Parathyroid adenoma (tissue), 2 donors: Measurements from ENCODE around the gene AUTS2.
A peak's percentile ranks its signal among the peaks of the same experiment; 100 is the strongest.

Experiments
- H2AFZ ChIP-seq: fragments of 300-600 bp; sonication (generic); one replicate; pipeline ENCODE4 v1.7.0; 2017; ENCODE audit warnings: antibody characterized with exemption, mild to moderate bottlenecking
- H3K27ac ChIP-seq: fragments of 300-600 bp; sonication (generic); one replicate; pipeline ENCODE4 v1.7.0; 2017
- H3K27me3 ChIP-seq: fragments of 300-600 bp; sonication (generic); one replicate; pipeline ENCODE4 v1.7.0; 2017; ENCODE audit warnings: low read length; ENCODE audit not compliant: control insufficient read depth, insufficient read depth
- H3K36me3 ChIP-seq: fragments of 300-600 bp; sonication (generic); one replicate; pipeline ENCODE4 v1.7.0; 2017; ENCODE audit warnings: low read length; ENCODE audit not compliant: control insufficient read depth, insufficient read depth
- H3K4me1 ChIP-seq: fragments of 300-600 bp; sonication (generic); one replicate; pipeline ENCODE4 v1.7.0; 2017; ENCODE audit warnings: control low read depth
- H3K4me2 ChIP-seq: fragments of 300-600 bp; sonication (generic); one replicate; pipeline ENCODE4 v1.7.0; 2017; ENCODE audit warnings: low read length
- H3K4me3 ChIP-seq: fragments of 300-600 bp; sonication (generic); one replicate; pipeline ENCODE4 v1.7.0; 2017; ENCODE audit warnings: low read depth, low read length
- H3K79me2 ChIP-seq: fragments of 300-600 bp; sonication (generic); one replicate; pipeline ENCODE4 v1.7.0; 2017; ENCODE audit warnings: control low read depth
- H3K9ac ChIP-seq: fragments of 300-600 bp; sonication (generic); one replicate; pipeline ENCODE4 v1.7.0; 2017; ENCODE audit warnings: mild to moderate bottlenecking
- H3K9me3 ChIP-seq: fragments of 300-600 bp; sonication (generic); one replicate; pipeline ENCODE4 v1.7.0; 2017; ENCODE audit warnings: low read length; ENCODE audit not compliant: control insufficient read depth
- TF ChIP-seq, protein P1 (sequence below): fragments of 300-600 bp; sonication (generic); IDR thresholded peaks from one replicate; pipeline ENCODE4 v1.7.0; 2017; ENCODE audit warnings: antibody characterized with exemption, mild to moderate bottlenecking
- donor health status: primary hyperparathyroidism.

AUTS2 gene

DNA sequence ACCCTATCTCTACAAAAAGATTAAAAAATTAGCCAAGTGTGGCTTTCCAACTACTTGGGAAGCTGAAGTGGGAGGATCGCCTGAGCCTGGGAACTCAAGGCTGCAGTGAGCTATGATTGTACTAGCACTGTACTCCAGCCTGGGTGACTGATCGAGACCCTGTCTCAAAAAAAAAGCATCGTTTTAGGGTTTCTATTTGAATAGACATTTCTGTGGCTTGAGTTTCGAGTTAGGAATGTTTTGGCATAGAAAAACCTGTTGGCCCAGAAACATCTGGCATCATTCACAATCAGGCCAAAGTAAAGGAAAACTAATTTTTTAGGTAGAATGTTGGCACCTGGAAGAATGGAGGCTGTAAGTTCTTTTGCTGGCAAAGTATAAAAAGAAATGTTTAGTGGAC, 72.4 kb downstream of the AUTS2 start:
- Histone ChIP-seq H3K79me2 (no peaks in the 10 kb centered on the region), H3K4me3 (no peak overlapping the region), H2AFZ (no peak overlapping the region), H3K36me3 (no peaks in the 10 kb centered on the region), H3K4me2 (no peak overlapping the region), H3K4me1 (no peaks in the 10 kb centered on the region), H3K27ac (no peak overlapping the region), H3K27me3 (no peaks in the 10 kb centered on the region), H3K9me3 (no peaks in the 10 kb centered on the region), H3K9ac (no peak overlapping the region)
- TF ChIP-seq, protein P1, sequence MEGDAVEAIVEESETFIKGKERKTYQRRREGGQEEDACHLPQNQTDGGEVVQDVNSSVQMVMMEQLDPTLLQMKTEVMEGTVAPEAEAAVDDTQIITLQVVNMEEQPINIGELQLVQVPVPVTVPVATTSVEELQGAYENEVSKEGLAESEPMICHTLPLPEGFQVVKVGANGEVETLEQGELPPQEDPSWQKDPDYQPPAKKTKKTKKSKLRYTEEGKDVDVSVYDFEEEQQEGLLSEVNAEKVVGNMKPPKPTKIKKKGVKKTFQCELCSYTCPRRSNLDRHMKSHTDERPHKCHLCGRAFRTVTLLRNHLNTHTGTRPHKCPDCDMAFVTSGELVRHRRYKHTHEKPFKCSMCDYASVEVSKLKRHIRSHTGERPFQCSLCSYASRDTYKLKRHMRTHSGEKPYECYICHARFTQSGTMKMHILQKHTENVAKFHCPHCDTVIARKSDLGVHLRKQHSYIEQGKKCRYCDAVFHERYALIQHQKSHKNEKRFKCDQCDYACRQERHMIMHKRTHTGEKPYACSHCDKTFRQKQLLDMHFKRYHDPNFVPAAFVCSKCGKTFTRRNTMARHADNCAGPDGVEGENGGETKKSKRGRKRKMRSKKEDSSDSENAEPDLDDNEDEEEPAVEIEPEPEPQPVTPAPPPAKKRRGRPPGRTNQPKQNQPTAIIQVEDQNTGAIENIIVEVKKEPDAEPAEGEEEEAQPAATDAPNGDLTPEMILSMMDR, result no peak

GRCh38 chr7:69673074-69673473, 74.8 kb downstream of the AUTS2 start:
- no peaks in the 10 kb centered on the region for H3K79me2 ChIP-seq
- H3K36me3 ChIP-seq, result no peaks in the 10 kb centered on the region
- TF ChIP-seq, protein P1, result no peak
- no peaks in the 10 kb centered on the region for H3K27me3 ChIP-seq
- no peak overlapping the region for H3K4me3 ChIP-seq
- no peaks in the 10 kb centered on the region for H3K4me1 ChIP-seq
- no peak overlapping the region for H3K4me2 ChIP-seq
- H3K9me3 ChIP-seq, result no peaks in the 10 kb centered on the region
- no peak overlapping the region for H3K9ac ChIP-seq
- H3K27ac ChIP-seq, result no peak overlapping the region
- H2AFZ ChIP-seq, result no peak overlapping the region

DNA sequence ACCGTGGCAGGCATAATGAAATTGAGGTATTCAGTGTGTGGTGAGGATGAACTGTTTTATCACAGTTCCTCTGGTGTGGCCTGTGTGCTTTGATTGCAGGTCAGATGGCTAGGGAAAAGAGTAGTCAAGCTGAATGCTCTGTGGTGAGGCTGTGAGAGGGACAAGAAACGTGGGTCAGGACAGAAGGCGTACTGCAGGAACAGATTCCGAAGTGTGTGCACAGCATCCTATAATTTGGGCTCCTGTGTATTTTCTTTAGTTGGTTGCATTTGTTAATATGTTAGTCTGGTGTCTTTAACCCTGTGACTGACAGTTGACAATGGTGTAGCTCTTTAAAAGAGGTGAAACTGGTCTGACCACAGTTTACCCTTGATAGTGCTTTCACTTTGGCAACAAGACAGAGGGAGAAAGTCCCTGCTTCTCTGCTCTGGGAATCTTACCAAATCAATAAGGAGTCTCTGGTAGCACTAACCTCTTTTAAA, 76.5 kb downstream of the AUTS2 start:
- Histone ChIP-seq H3K4me3 (no peak overlapping the region), H3K36me3 (no peaks in the 10 kb centered on the region), H3K4me1 (no peaks in the 10 kb centered on the region), H3K9ac (no peak overlapping the region), H3K4me2 (no peak overlapping the region), H3K27ac (no peak overlapping the region), H3K79me2 (no peaks in the 10 kb centered on the region), H2AFZ (no peak overlapping the region), H3K27me3 (no peaks in the 10 kb centered on the region), H3K9me3 (no peaks in the 10 kb centered on the region)
- TF ChIP-seq, protein P1, result no peak

DNA sequence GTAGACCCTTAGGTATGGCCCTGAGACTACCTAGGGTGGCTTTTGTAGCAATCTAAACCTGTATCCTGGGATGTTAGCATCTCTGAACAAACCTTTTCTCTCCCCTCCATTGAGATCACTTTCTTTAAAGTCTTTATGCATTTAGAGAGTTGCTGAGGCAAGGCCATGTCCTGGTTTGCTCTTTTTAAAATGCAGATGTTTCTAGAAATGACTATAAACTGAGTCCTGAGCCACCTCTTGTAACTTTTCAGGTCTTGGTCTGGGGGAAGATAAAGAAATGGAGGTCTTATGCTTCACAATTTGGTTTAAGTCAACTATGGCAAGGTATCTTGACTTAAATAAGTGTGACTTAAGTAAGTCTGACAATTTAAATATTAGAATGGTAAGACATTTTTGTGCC, 78.0 kb downstream of the AUTS2 start:
- Histone ChIP-seq H3K4me2 (no peak overlapping the region), H3K79me2 (no peaks in the 10 kb centered on the region), H3K27ac (no peak overlapping the region), H3K4me1 (no peaks in the 10 kb centered on the region), H3K4me3 (no peak overlapping the region), H3K9ac (no peak overlapping the region), H2AFZ (no peak overlapping the region), H3K9me3 (no peaks in the 10 kb centered on the region), H3K27me3 (no peaks in the 10 kb centered on the region), H3K36me3 (no peaks in the 10 kb centered on the region)
- TF ChIP-seq, protein P1, result no peak

DNA sequence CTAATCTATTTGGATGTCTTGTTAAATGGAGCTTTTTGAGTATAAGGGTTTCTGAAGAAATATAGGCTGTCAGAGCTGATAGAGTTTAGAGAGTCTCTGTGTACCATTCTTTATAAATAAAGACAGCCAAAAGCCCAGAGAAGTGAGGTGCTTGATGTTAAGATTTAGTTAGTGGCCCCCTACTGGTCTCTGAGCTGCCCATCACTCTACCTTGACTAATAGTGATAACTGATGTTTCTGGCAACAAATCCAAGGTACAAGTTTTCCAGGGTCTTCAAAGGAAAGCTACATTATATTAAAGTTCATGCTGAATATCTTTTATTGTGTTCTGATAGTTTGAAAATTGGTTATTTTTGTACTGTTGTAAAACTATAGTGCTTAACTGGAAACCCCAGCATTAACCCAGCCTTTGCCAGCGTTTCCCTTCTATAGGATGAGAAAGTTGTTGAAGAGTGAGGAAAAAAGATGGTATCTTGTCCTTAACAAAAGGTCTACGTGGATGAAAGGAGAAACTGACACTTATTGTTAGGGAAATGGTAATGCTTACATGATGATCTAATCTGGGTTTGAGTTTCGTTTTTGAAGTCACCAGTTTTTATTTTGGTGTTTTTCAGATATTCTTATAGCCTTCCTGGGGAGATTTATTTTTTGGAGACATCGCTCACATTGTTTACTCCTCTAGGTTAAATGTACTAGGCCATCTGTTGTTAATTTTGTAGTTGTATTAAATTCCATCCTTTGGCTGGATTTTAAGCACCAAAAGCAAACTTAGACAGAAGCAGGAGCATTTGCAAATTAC, 79.0 kb downstream of the AUTS2 start:
- Histone ChIP-seq H3K4me3 (no peak overlapping the region), H3K4me1 (no peaks in the 10 kb centered on the region), H3K27me3 (no peaks in the 10 kb centered on the region), H3K4me2 (no peak overlapping the region), H2AFZ (no peak overlapping the region), H3K79me2 (no peaks in the 10 kb centered on the region), H3K9me3 (no peaks in the 10 kb centered on the region), H3K36me3 (no peaks in the 10 kb centered on the region), H3K9ac (no peak overlapping the region), H3K27ac (no peak overlapping the region)
- TF ChIP-seq, protein P1, result peak; percentile 40
